Cardiac muscle cell (in vitro differentiated cells and primary cell): Measurements from ENCODE around the gene CSNK2B. TPM values are rescaled to one million over a fixed set of nuclear protein-coding genes. Genes with fewer than 3 reads are reported as not detected.

Experiments
- DNase-seq, 2 donors: peaks; one replicate each; pipeline versions ENCODE4 v3.0.0 to v3.0.0-alpha.2; 2010 to 2017; ENCODE audit warnings: low read depth in 1 of 2, low spot score in 1 of 2
- H3K27ac ChIP-seq: fragments of 200-600 bp; sonication (generic); 2 replicates; pipeline ENCODE4 v1.5.1; 2016
- H3K27me3 ChIP-seq: fragments of 200-600 bp; sonication (generic); 2 replicates; pipeline ENCODE4 v1.6.0; 2016; ENCODE audit warnings: control low read depth
- H3K36me3 ChIP-seq: fragments of 200-600 bp; sonication (generic); 2 replicates; pipeline ENCODE4 v1.5.1; 2016; ENCODE audit warnings: control low read depth
- H3K4me1 ChIP-seq: fragments of 200-600 bp; sonication (generic); 2 replicates; pipeline ENCODE4 v1.8.1; 2017; ENCODE audit warnings: low read depth, mild to moderate bottlenecking, mixed run types
- H3K4me3 ChIP-seq: fragments of 200-600 bp; sonication (generic); 2 replicates; pipeline ENCODE4 v1.5.1; 2016; ENCODE audit warnings: mild to moderate bottlenecking
- H3K9me3 ChIP-seq: fragments of 200-600 bp; sonication (generic); 2 replicates; pipeline ENCODE4 v1.5.1; 2017; ENCODE audit warnings: low read depth, mild to moderate bottlenecking, control low read depth
- CTCF ChIP-seq: IDR thresholded peaks from 2 replicates; pipeline ENCODE4 v1.5.1; 2012; ENCODE audit warnings: low read depth, mild to moderate bottlenecking, low read length
- polyA plus RNA-seq: library from polyadenylated mRNA; unstranded; fragments of >200 nt; fragmentation: Nextera tagmentation; extraction: Ambion mirVana; gene quantifications from 2 replicates; pipeline ENCODE4 v1.2.1, GENCODE V29; 2016
- total RNA-seq: library from RNA; depleted of rRNA; stranded (reverse); fragments of >200 nt; gene quantifications from 2 replicates; pipeline ENCODE4 v1.2.3, GENCODE V29; 2016

The CSNK2B gene
- total and polyA plus RNA-seq, 2 experiments from 2014 or later: 277 to 310 TPM

GRCh38 chr6:31664790-31665500 lies 935 bp upstream of the CSNK2B start, which contains the start of gene GPANK1:
TSS of gene GPANK1 (minus strand) at chr6:31664997. CDS start at chr6:31664478, 519 bp downstream.
- no peaks in the 10 kb centered on the region for H3K9me3 ChIP-seq
- no peak for TF ChIP-seq CTCF
- DNase-seq: peak; percentile 92 to 97

GRCh38 chr6:31666337-31666965 lies 571 bp downstream of the CSNK2B start:
- H3K4me3 ChIP-seq: peak overlapping the region; percentile 94
- peaks cover 12% of the 10 kb centered on the region for H3K4me1 ChIP-seq
- H3K9me3 ChIP-seq: no peaks in the 10 kb centered on the region
- peak overlapping the region; percentile 95 for H3K27ac ChIP-seq
- no peak for TF ChIP-seq CTCF
- peaks cover 45% of the 10 kb centered on the region for H3K36me3 ChIP-seq
- no peaks in the 10 kb centered on the region for H3K27me3 ChIP-seq
- DNase-seq: no peak

More at GRCh38 chr6:31664790-31665500, 935 bp upstream of the CSNK2B start, which contains the start of gene GPANK1:
- peak within 1 kb of the TSS; percentile 94 for H3K4me3 ChIP-seq
- H3K27me3 ChIP-seq: no peaks in the 10 kb centered on the region
- peaks cover 30% of the 10 kb centered on the region for H3K36me3 ChIP-seq
- H3K27ac ChIP-seq: peak within 1 kb of the TSS; percentile 95
- peaks cover 12% of the 10 kb centered on the region for H3K4me1 ChIP-seq

- TF ChIP-seq CTCF: no peak
- H3K4me3 ChIP-seq: no peak within 1 kb of the TSS
- H3K36me3 ChIP-seq: peaks cover 54% of the 10 kb centered on the region
Measured at GRCh38 chr6:31669676-31670075, 3.8 kb downstream of the CSNK2B start, which contains the start of gene LY6G5B. TSS of gene LY6G5B (plus strand) at chr6:31669976. CDS start at chr6:31670951, 975 bp downstream.

GRCh38 chr6:31676322-31676903 lies 10.5 kb downstream of the CSNK2B start:
- no peaks in the 10 kb centered on the region for H3K9me3 ChIP-seq
- TF ChIP-seq CTCF: no peak
- H3K27ac ChIP-seq: no peak overlapping the region
- peaks cover under 1% of the 10 kb centered on the region for H3K4me1 ChIP-seq
- H3K27me3 ChIP-seq: peaks cover under 1% of the 10 kb centered on the region
- no peak overlapping the region for H3K4me3 ChIP-seq
- no peak for DNase-seq
- H3K36me3 ChIP-seq: peaks cover 10% of the 10 kb centered on the region

More at GRCh38 chr6:31669676-31670075, 3.8 kb downstream of the CSNK2B start, which contains the start of gene LY6G5B:
- no peak within 1 kb of the TSS for H3K27ac ChIP-seq
- H3K27me3 ChIP-seq: no peaks in the 10 kb centered on the region
- H3K4me1 ChIP-seq: no peaks in the 10 kb centered on the region
- no peaks in the 10 kb centered on the region for H3K9me3 ChIP-seq
- DNase-seq: no peak

- peaks cover 6% of the 10 kb centered on the region for H3K27me3 ChIP-seq
- H3K4me3 ChIP-seq: no peak overlapping the region
- H3K36me3 ChIP-seq: peaks cover 5% of the 10 kb centered on the region
- peaks cover 2% of the 10 kb centered on the region for H3K4me1 ChIP-seq
- no peak for TF ChIP-seq CTCF
- no peak overlapping the region for H3K27ac ChIP-seq
- no peak for DNase-seq
- H3K9me3 ChIP-seq: no peaks in the 10 kb centered on the region
Measured at GRCh38 chr6:31676904-31677303, 11.0 kb downstream of the CSNK2B start.
